ENCODE results near the gene CA5A. TPM values are rescaled to one million over a fixed set of nuclear protein-coding genes. Genes with fewer than 3 reads are reported as not detected.

Gene CA5A
- total RNA-seq, 3 donors from 2014 or later (not counting 1 experiment from before 2014, with no cell fraction given), result not detected

GRCh38 chr16:87952751-87953150 is 16.4 kb upstream of the CA5A start:
- intact Hi-C loops (cut with micrococcal nuclease), result loop anchor here (5.0 kb wide), 3 partner anchors 35 to 500 kb away; partner anchors contain the start of genes KLHDC4 and ZFPM1
- H3K4me1 Mint-ChIP-seq, result peaks cover 58 to 59% of the 10 kb centered on the region in 2 donors

GRCh38 chr16:87951552-87952538 is 15.5 kb upstream of the CA5A start:
- ATAC-seq, result no peak
- Histone ChIP-seq H3K27me3 (ENCODE audit: control insufficient read depth, insufficient read depth, low read length) (no peaks in the 10 kb centered on the region), H3K9me3 (ENCODE audit: control insufficient read depth, insufficient read depth, low read length) (no peaks in the 10 kb centered on the region), H3K4me3 (ENCODE audit: low read length) (peak overlapping the region; percentile 80), H3K36me3 (ENCODE audit: control insufficient read depth, insufficient read depth, low read length) (peaks cover 9% of the 10 kb centered on the region), H3K27ac (ENCODE audit: low read length) (peak overlapping the region; percentile 86), H3K4me1 (ENCODE audit: control insufficient read depth, insufficient read depth, low read length) (peaks cover 53% of the 10 kb centered on the region)
- peak; percentile 17 for TF ChIP-seq CTCF (IDR thresholded peaks at IDR 0.05)
- H3K4me3 Mint-ChIP-seq, result peak overlapping the region; percentile 96
- H3K9me3 Mint-ChIP-seq, result no peaks in the 10 kb centered on the region
- no peak for DNase-seq
- H3K36me3 Mint-ChIP-seq, result no peaks in the 10 kb centered on the region
- H3K4me1 Mint-ChIP-seq, result peaks cover 51 to 52% of the 10 kb centered on the region in 2 donors
- peak overlapping the region; percentile 96 to 98 for H3K27ac Mint-ChIP-seq
- H3K27me3 Mint-ChIP-seq (ENCODE audit: low read depth in 2 of 2), result peaks cover 7 to 8% of the 10 kb centered on the region in 2 donors
- intact Hi-C loops (cut with micrococcal nuclease), result loop anchor here (5.0 kb wide), 3 partner anchors 35 to 500 kb away; partner anchors contain the start of genes KLHDC4 and ZFPM1
- 3% methylated on average over 81 of the region's 82 CpGs for WGBS (ENCODE audit: insufficient coverage)

More at GRCh38 chr16:87952751-87953150, 16.4 kb upstream of the CA5A start:
- Histone ChIP-seq H3K9me3 (ENCODE audit: control insufficient read depth, insufficient read depth, low read length) (no peaks in the 10 kb centered on the region), H3K27me3 (ENCODE audit: control insufficient read depth, insufficient read depth, low read length) (no peaks in the 10 kb centered on the region), H3K4me1 (ENCODE audit: control insufficient read depth, insufficient read depth, low read length) (peaks cover 62% of the 10 kb centered on the region), H3K36me3 (ENCODE audit: control insufficient read depth, insufficient read depth, low read length) (peaks cover 9% of the 10 kb centered on the region), H3K27ac (ENCODE audit: low read length) (no peak overlapping the region), H3K4me3 (ENCODE audit: low read length) (no peak overlapping the region)
- ATAC-seq, result no peak
- H3K27me3 Mint-ChIP-seq (ENCODE audit: low read depth in 2 of 2), result peaks cover 2 to 4% of the 10 kb centered on the region in 2 donors
- H3K4me3 Mint-ChIP-seq, result peak overlapping the region; percentile 91
- H3K9me3 Mint-ChIP-seq, result no peaks in the 10 kb centered on the region
- DNase-seq, result no peak
- WGBS (ENCODE audit: insufficient coverage), result 94% methylated on average over 16 of the region's 16 CpGs
- TF ChIP-seq CTCF (IDR thresholded peaks at IDR 0.05), result no peak
- H3K36me3 Mint-ChIP-seq, result no peaks in the 10 kb centered on the region
- peak overlapping the region; percentile 96 to 98 for H3K27ac Mint-ChIP-seq

GRCh38 chr16:87950765-87951551 is 14.6 kb upstream of the CA5A start, which contains the start of gene BANP:
TSS of gene BANP (plus strand) at chr16:87951434. CDS start at chr16:87975116, 23,682 bp downstream.
- DNase-seq (peak; percentile 95 to 99), ATAC-seq (peak; percentile 86 to 96 (median 87))
- peak within 1 kb of the TSS; percentile 97 to 98 for H3K27ac Mint-ChIP-seq
- H3K4me3 ChIP-seq (ENCODE audit: low read length), result peak within 1 kb of the TSS; percentile 91
- H3K9me3 ChIP-seq (ENCODE audit: control insufficient read depth, insufficient read depth, low read length), result no peaks in the 10 kb centered on the region
- peaks cover 9% of the 10 kb centered on the region for H3K36me3 ChIP-seq (ENCODE audit: control insufficient read depth, insufficient read depth, low read length)
- no peaks in the 10 kb centered on the region for H3K27me3 ChIP-seq (ENCODE audit: control insufficient read depth, insufficient read depth, low read length)
- peak within 1 kb of the TSS; percentile 96 for H3K4me3 Mint-ChIP-seq
- TF ChIP-seq CTCF (IDR thresholded peaks at IDR 0.05), result no peak
- H3K9me3 Mint-ChIP-seq, result no peaks in the 10 kb centered on the region
- H3K27me3 Mint-ChIP-seq (ENCODE audit: low read depth in 2 of 2), result peaks cover 7 to 8% of the 10 kb centered on the region in 2 donors
- H3K4me1 Mint-ChIP-seq, result peaks cover 42 to 43% of the 10 kb centered on the region in 2 donors
- WGBS (ENCODE audit: insufficient coverage), result under 1% methylated on average over 73 of the region's 73 CpGs
- peak within 1 kb of the TSS; percentile 95 for H3K27ac ChIP-seq (ENCODE audit: low read length)
- peaks cover 44% of the 10 kb centered on the region for H3K4me1 ChIP-seq (ENCODE audit: control insufficient read depth, insufficient read depth, low read length)
- intact Hi-C loops (cut with micrococcal nuclease), result loop anchor here (5.0 kb wide), 3 partner anchors 36 to 501 kb away; partner anchors contain the start of genes KLHDC4 and ZFPM1
- no peaks in the 10 kb centered on the region for H3K36me3 Mint-ChIP-seq
